ENCODE data around the gene FBXW7.

Gene FBXW7

DNA sequence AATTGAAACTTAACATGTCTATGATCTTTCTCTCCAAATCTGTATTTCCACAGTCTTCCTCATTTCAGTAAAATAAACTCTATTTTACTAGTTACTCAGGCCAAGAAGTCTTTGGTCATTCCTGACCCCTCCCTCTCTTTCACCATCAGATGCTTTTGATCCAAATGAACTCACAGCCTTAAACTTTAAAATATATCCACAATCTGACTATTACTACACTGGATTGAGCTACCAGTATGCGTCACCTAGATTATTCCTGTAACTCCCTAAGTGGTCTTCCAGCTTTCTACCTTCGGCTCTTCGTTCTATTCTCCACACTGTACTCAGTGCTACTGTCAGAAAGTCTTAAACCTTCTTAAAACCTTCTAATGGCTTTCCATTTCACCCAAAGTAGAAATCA lies 195.1 kb downstream of the FBXW7 start:
- DNase-seq (ENCODE audit: low read depth in 2 of 2, low spot score in 1 of 2): no peak

- DNase-seq (ENCODE audit: low read depth in 2 of 2, low spot score in 1 of 2): no peak
These were observed 196.3 kb downstream of the FBXW7 start for GRCh38 chr4:152339576-152339975.

DNA sequence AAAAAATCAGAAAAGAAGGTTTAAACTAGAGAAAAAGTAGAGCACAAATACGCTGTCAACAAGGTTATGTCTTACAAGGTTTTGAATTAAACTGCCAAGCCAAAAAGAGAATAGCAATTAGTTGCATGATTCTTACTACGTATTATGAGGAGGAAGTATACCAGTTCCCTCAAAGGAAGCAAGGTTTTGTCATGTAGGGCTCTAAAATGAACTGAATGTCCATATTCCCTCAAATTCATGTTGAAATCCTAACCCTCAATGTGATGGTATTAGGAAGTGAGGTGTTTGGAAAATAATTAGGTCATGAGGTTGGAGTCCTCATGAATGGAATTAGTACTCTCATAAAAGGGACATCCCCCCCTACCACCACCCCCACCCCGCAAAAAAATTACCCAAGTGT lies 201.0 kb downstream of the FBXW7 start:
- no peak for DNase-seq (ENCODE audit: low read depth in 2 of 2, low spot score in 1 of 2)

GRCh38 chr4:152331042-152331441 lies 204.8 kb downstream of the FBXW7 start:
- no peak for DNase-seq (ENCODE audit: low read depth in 2 of 2, low spot score in 1 of 2)

DNA sequence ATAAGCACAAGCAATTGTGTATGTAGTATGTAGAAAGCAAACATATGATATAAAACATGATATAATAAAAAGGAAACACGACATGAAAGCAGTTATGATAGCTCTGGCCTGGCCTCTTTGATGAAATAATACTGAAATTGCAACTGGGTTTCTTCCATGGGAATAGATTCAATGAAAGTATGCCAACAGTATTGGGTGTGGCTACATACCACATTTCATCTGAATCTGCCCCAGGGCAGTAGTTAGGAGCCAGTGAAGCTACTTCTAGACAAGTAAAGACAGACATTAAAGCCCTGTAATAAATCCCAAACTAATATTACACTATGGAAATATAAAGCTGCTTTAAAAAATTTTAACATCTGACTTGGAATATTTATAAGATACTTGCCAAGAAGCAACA lies 207.3 kb downstream of the FBXW7 start:
- no peak for DNase-seq (ENCODE audit: low read depth in 2 of 2, low spot score in 1 of 2)

- DNase-seq (ENCODE audit: low read depth in 2 of 2, low spot score in 1 of 2): no peak
These were observed 208.1 kb downstream of the FBXW7 start for GRCh38 chr4:152327606-152328453.

- no peak for DNase-seq (ENCODE audit: low read depth in 2 of 2, low spot score in 1 of 2)
These were observed 210.1 kb downstream of the FBXW7 start for GRCh38 chr4:152325831-152326230.

DNA sequence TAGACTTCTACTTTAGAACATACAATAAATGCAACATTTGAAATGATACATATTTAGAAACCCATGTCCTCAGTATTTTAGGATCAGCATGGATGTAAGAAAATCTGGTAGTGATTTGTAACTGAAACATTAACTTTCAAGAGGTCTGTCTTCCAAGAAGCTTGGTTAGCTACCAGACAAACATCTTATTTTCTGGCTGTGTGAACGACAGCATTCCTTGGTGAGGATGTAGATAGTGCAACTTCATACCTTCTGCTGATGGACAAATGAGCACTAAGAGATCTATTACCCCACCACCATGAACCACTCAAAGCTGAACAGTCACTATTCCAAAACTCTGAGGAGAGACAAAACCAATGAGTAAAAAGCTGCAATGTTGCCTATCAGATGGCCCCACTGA lies 212.7 kb downstream of the FBXW7 start:
- DNase-seq (ENCODE audit: low read depth in 2 of 2, low spot score in 1 of 2): no peak

- no peak for DNase-seq (ENCODE audit: low read depth in 2 of 2, low spot score in 1 of 2)
These were observed 213.2 kb downstream of the FBXW7 start for GRCh38 chr4:152322656-152323055.

- DNase-seq (ENCODE audit: low read depth in 2 of 2, low spot score in 1 of 2): no peak
These were observed 214.0 kb downstream of the FBXW7 start for GRCh38 chr4:152321923-152322322.

DNA sequence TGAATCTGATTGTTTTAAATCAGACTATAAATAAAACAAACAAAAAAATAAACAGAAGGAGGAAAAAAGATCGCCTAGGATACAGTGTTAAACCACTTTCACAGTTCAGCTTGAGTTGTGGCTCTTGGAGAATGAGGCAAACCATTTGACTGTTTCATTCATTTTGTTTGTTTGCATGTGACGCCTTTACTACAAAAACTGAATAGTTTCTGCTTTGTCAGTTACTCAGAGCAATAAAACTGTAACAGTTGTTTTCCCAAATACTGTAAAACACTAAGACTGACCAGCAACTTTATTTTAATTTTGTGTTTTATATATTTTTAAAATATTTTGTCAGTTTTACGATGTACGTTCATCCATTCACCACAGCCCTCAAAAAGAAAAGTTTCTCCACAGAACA lies 214.5 kb downstream of the FBXW7 start:
- DNase-seq (ENCODE audit: low read depth in 2 of 2, low spot score in 1 of 2): no peak

DNA sequence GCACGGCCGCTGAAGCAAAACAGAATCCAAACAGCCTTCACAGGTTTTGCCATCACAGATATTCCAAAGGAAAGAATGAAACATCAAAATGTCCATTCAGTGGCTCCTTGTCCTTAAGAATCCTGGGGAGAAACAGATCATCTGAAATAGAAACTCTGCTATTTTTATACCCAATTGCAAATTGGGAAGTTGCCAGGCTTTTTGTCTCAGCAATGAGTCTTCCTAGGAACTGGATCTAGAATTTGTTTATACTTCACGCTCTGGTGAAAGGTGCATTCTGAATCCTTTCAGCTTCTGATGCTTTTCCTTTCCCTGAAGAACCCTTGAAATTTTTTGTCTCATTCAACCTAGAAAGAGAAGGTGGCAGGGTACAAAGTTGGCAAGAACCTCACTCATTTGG lies 218.9 kb downstream of the FBXW7 start:
- DNase-seq (ENCODE audit: low read depth in 2 of 2, low spot score in 1 of 2): no peak

- no peak for DNase-seq (ENCODE audit: low read depth in 2 of 2, low spot score in 1 of 2)
These were observed 225.6 kb downstream of the FBXW7 start for GRCh38 chr4:152310257-152310656.

- no peak for DNase-seq (ENCODE audit: low read depth in 2 of 2, low spot score in 1 of 2)
These were observed 226.5 kb downstream of the FBXW7 start for GRCh38 chr4:152309418-152309817.

DNA sequence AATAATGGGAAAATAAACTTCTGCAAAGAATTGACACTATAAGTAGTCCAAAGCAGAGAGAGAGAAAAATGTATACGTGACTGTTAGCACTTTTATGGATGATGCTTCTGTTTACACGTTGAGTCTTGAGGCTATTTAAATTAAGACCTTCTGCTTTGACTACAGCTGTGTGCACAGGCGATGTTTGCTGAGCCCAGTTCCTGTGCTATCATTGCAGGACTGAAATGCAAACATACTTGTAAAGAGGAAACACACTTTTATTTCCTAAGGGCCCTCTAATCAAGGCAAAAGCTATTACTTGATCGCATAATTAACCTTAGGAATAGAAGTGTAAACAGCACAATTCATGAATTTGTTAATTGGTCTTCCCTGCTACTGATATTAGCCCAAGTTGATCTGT lies 226.9 kb downstream of the FBXW7 start:
- DNase-seq (ENCODE audit: low read depth in 2 of 2, low spot score in 1 of 2): no peak

- no peak for DNase-seq (ENCODE audit: low read depth in 2 of 2, low spot score in 1 of 2)
These were observed 228.2 kb downstream of the FBXW7 start for GRCh38 chr4:152307669-152308068.

- DNase-seq (ENCODE audit: low read depth in 2 of 2, low spot score in 1 of 2): no peak
These were observed 229.4 kb downstream of the FBXW7 start for GRCh38 chr4:152306541-152306940.

- no peak for DNase-seq (ENCODE audit: low read depth in 2 of 2, low spot score in 1 of 2)
These were observed 231.7 kb downstream of the FBXW7 start for GRCh38 chr4:152304220-152304619.

GRCh38 chr4:152301381-152301780 lies 234.5 kb downstream of the FBXW7 start:
- DNase-seq (ENCODE audit: low read depth in 2 of 2, low spot score in 1 of 2): no peak

DNA sequence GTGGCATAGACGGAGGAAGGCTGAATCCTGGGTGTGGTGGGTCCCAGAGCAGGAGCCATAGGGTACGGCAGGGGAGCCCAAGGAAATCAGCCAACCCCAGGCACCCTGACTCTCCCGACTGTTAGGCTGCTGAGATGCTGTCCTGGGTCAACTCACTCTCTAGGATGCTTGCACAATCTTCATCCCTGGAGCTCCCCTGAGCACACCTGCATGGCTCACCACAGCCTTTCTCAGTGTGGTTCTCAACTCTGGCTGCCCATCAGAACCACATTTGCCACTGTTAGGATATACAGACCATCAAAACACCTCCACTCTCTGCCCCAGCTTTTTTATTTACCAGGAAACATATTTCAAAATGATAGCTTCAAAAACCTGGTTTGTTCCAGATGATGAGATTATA lies 236.3 kb downstream of the FBXW7 start:
- no peak for DNase-seq (ENCODE audit: low read depth in 2 of 2, low spot score in 1 of 2)

GRCh38 chr4:152296386-152296785 lies 239.5 kb downstream of the FBXW7 start:
- DNase-seq (ENCODE audit: low read depth in 2 of 2, low spot score in 1 of 2): no peak

GRCh38 chr4:152294765-152295164 lies 241.1 kb downstream of the FBXW7 start:
- DNase-seq (ENCODE audit: low read depth in 2 of 2, low spot score in 1 of 2): no peak

- DNase-seq (ENCODE audit: low read depth in 2 of 2, low spot score in 1 of 2): no peak
These were observed 241.6 kb downstream of the FBXW7 start for GRCh38 chr4:152294331-152294730.

Measured in stimulated activated CD8-positive, alpha-beta memory T cell treated with anti-CD3 and anti-CD28 coated beads, Interleukin-4, amount 100 ng/mL, for 1 hour (primary cell).